Measurements from ENCODE around the gene TYW1B. TPM values are rescaled to one million over a fixed set of nuclear protein-coding genes. Genes with fewer than 3 reads are reported as not detected.
"Not testable (repeated sequence)": the region's sequence is repeated elsewhere in the genome, so short reads cannot be mapped to it uniquely, and the experiment has no call there.

TYW1B gene
- total and polyA plus RNA-seq, 4 donors = 1.4 to 4.8 (median 3.7) TPM

DNA sequence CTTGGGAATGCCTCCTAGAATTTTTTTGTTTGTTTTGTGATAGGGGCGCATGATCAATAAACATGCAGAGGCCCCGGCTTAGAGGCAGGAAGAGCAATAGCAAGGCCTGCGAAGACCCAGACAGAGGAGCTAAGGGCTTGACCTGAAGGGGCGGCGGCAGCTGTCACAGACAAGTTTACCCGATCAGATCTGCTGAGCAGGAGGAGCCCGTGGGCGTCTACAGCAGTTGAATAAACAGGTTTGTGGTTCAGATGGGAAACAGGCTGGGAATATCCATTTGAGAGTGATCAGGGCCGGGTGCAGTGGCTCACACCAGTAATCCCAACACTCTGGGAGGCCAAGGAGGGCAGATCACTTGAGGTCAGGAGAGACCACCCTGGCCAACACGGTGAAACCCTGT, 289.9 kb downstream of the TYW1B start (continued):
- TF ChIP-seq CTCF (IDR thresholded peaks at IDR 0.05; ENCODE audit: low read depth, low read length, missing input control) (no peak), SP1 (IDR thresholded peaks at IDR 0.05) (no peak), EGR1 (IDR thresholded peaks at IDR 0.05; ENCODE audit: low read depth in 2 of 2) (no peak), YY1 (IDR thresholded peaks at IDR 0.05) (no peak), NR2F2 (IDR thresholded peaks at IDR 0.05) (no peak), TAF1 (conservative IDR thresholded peaks at IDR 0.05) (no peak), FOXA1 (IDR thresholded peaks at IDR 0.05) (no peak)

- H3K9ac ChIP-seq (ENCODE audit: low read depth in 1 of 2, low read length in 2 of 2); H3K4me3 ChIP-seq (ENCODE audit: low read depth in 1 of 3, low read length in 3 of 3); H3K9me3 ChIP-seq (ENCODE audit: control insufficient read depth in 4 of 4, low read length in 3 of 4); H3K4me1 ChIP-seq (ENCODE audit: control insufficient read depth in 4 of 4, insufficient read depth in 4 of 4, low read length in 3 of 4); DNase-seq (ENCODE audit: low spot score); H3K27me3 ChIP-seq (ENCODE audit: control insufficient read depth in 4 of 4, insufficient read depth in 4 of 4, low read length in 3 of 4); H3K27ac ChIP-seq (ENCODE audit: low read depth in 1 of 2, low read length in 2 of 2); H3K36me3 ChIP-seq (ENCODE audit: control insufficient read depth in 4 of 4, insufficient read depth in 3 of 4, low read depth in 1 of 4, low read length in 3 of 4): not testable (repeated sequence)
- WGBS = 65% methylated on average over 2 of the region's 2 CpGs
Observed at GRCh38 chr7:72536038-72536437, 292.0 kb downstream of the TYW1B start.

- H3K4me3 ChIP-seq (ENCODE audit: low read depth in 1 of 3, low read length in 3 of 3); DNase-seq (ENCODE audit: low spot score); H3K27me3 ChIP-seq (ENCODE audit: control insufficient read depth in 4 of 4, insufficient read depth in 4 of 4, low read length in 3 of 4); H3K4me1 ChIP-seq (ENCODE audit: control insufficient read depth in 4 of 4, insufficient read depth in 4 of 4, low read length in 3 of 4); H3K9ac ChIP-seq (ENCODE audit: low read depth in 1 of 2, low read length in 2 of 2); H3K36me3 ChIP-seq (ENCODE audit: control insufficient read depth in 4 of 4, insufficient read depth in 3 of 4, low read depth in 1 of 4, low read length in 3 of 4); H3K9me3 ChIP-seq (ENCODE audit: control insufficient read depth in 4 of 4, low read length in 3 of 4); H3K27ac ChIP-seq (ENCODE audit: low read depth in 1 of 2, low read length in 2 of 2): not testable (repeated sequence)
- WGBS = 95% methylated on average over 2 of the region's 3 CpGs
Observed at GRCh38 chr7:72531048-72531447, 297.0 kb downstream of the TYW1B start.

Small RNAs within 50 kb of the gene (small RNA-seq; reads per million reads assigned to genes)
- gene AC211469.2 (not detected), gene MIR4650-2 (not detected), gene RN7SL377P (not detected), gene RN7SL625P (not detected)

Other genes starting within 250 kb of the TYW1B start
- 10 to 100 TPM in 1 of 2 donors, 1 to 10 TPM in 1; 8.5 to 10.6 TPM for gene POM121, start 96.9 kb upstream of the TYW1B start, total RNA-seq
- gene POM121, start 96.9 kb upstream of the TYW1B start, polyA plus RNA-seq = 10 to 100 TPM in 1 of 2 donors, 1 to 10 TPM in 1; 6.1 to 13.8 TPM
- gene TRIM74, start 141.3 kb upstream of the TYW1B start, total RNA-seq = under 1 TPM in 1 of 2 donors, not detected in 1; 0.50 TPM
- gene TRIM74, start 141.3 kb upstream of the TYW1B start, polyA plus RNA-seq = under 1 TPM in 1 of 2 donors, not detected in 1; 0.14 TPM
- gene SPDYE8, start 201.6 kb upstream of the TYW1B start, total RNA-seq = not detected
- under 1 TPM in 1 of 2 donors, not detected in 1; 0.43 TPM for gene SPDYE8, start 201.6 kb upstream of the TYW1B start, polyA plus RNA-seq
- not detected for gene SPDYE11, start 229.7 kb upstream of the TYW1B start, total RNA-seq
- under 1 TPM in 1 of 2 donors, not detected in 1; 0.74 TPM for gene SPDYE11, start 229.7 kb upstream of the TYW1B start, polyA plus RNA-seq